ES-I3 (cell line): ENCODE results near the gene ZNF674.
A peak's percentile ranks its signal among the peaks of the same experiment; 100 is the strongest.
"Not testable (repeated sequence)": the region's sequence is repeated elsewhere in the genome, so short reads cannot be mapped to it uniquely, and the experiment has no call there.

Source experiments
- H3K36me3 ChIP-seq: 2 replicates; pipeline ENCODE4 v1.6.1; 2013; ENCODE audit warnings: mild to moderate bottlenecking, low read length, control low read depth, moderate library complexity; ENCODE audit not compliant: insufficient read depth
- H3K4me1 ChIP-seq: 2 replicates; pipeline ENCODE4 v1.6.1; 2013; ENCODE audit warnings: mild to moderate bottlenecking, control low read depth, low read length; ENCODE audit not compliant: insufficient read depth
- H3K9ac ChIP-seq: 2 replicates; pipeline ENCODE4 v1.6.1; 2013; ENCODE audit warnings: low read depth, mild to moderate bottlenecking, low read length, moderate library complexity
- H3K9me3 ChIP-seq: 2 replicates; pipeline ENCODE4 v1.6.1; 2013; ENCODE audit warnings: mild to moderate bottlenecking, low read length, moderate library complexity; ENCODE audit not compliant: control insufficient read depth, insufficient read depth

The ZNF674 gene

DNA sequence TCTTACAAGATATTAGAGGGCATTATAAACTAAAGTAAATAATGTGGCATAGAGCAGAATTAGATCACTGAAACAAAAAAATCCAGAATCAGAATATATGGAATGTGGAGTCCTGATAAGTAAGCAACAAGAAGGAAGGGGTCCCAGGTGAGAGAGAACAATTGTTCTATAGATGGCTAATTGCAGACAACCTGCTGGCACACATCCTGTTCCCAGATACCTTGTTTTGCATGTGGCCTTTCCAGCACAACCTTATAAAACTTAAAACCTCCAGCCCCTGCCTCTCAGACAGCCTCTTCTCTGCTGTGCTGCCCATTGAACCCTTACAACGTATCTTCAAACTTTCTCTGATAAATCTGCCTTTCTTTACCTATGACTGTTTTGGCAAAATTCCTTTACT lies 4.7 kb upstream of the ZNF674 start:
- peaks cover 15% of the 10 kb centered on the region for H3K4me1 ChIP-seq
- H3K36me3 ChIP-seq, result 0 out of 2 replicates have a peak, but pooled peaks cover 3% of the 10 kb centered on the region
- H3K9me3 ChIP-seq, result peaks cover 9% of the 10 kb centered on the region
- H3K9ac ChIP-seq, result no peak overlapping the region

- H3K36me3 ChIP-seq, result 0 out of 2 replicates have a peak, but pooled peaks cover 3% of the 10 kb centered on the region
- H3K9ac ChIP-seq, result no peak overlapping the region
- H3K9me3 ChIP-seq, result peaks cover 9% of the 10 kb centered on the region
- peaks cover 18% of the 10 kb centered on the region for H3K4me1 ChIP-seq
Observed at GRCh38 chrX:46547857-46548256, 2.6 kb upstream of the ZNF674 start.

GRCh38 chrX:46544527-46544926 lies 694 bp downstream of the ZNF674 start:
- not testable (repeated sequence) for H3K36me3 ChIP-seq

DNA sequence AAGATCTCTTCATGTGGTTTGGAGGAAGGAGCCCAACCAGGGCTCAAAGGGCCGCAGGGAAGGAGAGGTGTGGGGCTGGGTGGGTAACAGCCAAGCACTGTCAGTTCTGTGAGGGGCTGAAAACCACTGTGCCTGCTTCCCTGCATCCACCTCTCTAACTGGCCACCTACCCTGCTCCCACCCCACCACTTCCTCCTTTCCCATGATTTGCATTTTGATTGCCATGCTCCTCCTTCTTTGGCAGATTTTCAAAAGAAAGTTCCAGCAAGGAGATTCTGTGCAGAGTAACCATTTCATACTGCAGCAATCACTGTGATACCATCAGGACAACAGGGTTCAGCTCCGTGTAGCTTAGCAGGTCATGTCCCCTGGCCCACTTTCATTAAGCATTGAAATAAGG lies 1.8 kb downstream of the ZNF674 start:
- H3K9ac ChIP-seq, result no peak overlapping the region

More at GRCh38 chrX:46544527-46544926, 694 bp downstream of the ZNF674 start:
- H3K4me1 ChIP-seq, result peaks cover 16% of the 10 kb centered on the region
- H3K9ac ChIP-seq, result peak overlapping the region; percentile 69; the same call in 1 of the 2 replicates
- not testable (repeated sequence) for H3K9me3 ChIP-seq

DNA sequence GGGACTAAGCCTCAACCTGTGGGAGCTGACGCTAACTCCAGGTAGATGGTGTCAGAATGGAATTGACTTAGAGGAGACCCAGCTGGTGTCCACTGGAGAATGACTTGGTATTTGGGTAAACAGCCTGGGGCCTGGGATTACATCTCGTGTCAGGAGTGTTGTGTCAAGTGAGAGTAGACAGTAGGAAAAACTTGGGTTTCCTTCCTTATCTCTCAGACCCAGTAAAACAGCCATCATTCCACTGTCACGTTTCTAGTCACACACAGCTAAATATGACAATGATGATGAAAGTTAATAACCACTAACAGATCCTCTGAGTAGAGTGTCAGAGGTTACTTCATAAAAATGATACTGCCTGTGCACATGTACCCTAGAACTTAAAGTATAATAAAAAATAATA lies 13.8 kb downstream of the ZNF674 start:
- no peaks in the 10 kb centered on the region for H3K36me3 ChIP-seq
- no peaks in the 10 kb centered on the region for H3K9me3 ChIP-seq
- H3K9ac ChIP-seq, result no peak overlapping the region
- H3K4me1 ChIP-seq, result no peaks in the 10 kb centered on the region

More for the DNA sequence above, 1.8 kb downstream of the ZNF674 start:
- Histone ChIP-seq H3K4me1 (peaks cover 16% of the 10 kb centered on the region), H3K36me3 (0 out of 2 replicates have a peak, but pooled peaks cover 3% of the 10 kb centered on the region), H3K9me3 (no peaks in the 10 kb centered on the region)

- H3K36me3 ChIP-seq, H3K4me1 ChIP-seq, H3K9me3 ChIP-seq, H3K9ac ChIP-seq: not testable (repeated sequence)
Observed at GRCh38 chrX:46530404-46530908, 14.8 kb downstream of the ZNF674 start.

DNA sequence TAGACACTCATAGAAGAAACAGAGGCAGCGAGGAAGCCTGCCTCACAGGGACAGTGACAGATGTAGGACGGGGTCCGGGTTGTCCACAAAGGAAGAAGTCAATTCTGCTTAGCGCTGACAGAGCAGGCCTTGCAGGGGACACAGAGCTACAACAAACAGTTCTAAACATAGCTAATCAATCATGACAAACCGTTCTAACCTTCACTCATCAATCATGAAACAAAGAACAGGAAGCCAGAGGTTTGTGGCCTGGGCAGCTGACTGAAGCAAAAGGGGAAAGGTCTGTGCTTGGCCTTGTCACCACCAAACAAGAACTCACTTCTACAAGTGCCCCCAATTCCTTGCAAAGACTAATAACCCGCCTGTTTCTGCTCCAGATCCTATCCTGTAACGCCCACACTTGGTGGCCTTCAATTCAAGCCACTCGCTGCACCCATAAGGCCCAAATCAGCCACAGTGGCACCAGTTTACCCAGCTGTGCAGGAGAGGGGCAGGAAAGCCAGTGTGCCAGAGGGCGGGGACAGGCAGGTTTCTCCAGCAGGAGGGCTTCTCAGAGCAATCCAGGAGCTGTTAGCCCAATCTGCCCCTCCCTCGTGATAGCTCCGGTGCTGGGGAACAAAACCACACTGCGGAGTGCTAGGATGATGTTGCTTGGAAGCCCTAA lies 15.3 kb downstream of the ZNF674 start:
- H3K9me3 ChIP-seq, H3K9ac ChIP-seq, H3K36me3 ChIP-seq, H3K4me1 ChIP-seq: not testable (repeated sequence)

DNA sequence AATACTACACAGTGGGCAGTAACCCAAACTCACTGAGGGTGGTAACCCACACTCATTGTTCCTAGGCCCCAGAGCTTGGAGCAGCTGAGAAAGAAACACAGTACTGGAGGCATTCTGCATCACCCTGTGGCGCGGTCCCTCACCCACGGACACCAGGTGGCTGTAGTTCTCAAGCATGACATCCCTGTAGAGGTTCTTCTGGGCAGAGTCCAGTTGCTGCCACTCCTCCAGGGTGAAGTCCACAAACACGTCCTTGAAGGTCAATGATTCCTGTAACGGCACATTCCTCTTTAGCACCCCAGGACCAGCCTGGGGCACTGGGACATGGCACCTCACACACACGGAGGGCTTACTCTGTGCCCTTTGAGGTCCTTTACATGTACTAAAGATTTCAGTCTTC lies 16.6 kb downstream of the ZNF674 start:
- H3K4me1 ChIP-seq, H3K36me3 ChIP-seq, H3K9me3 ChIP-seq, H3K9ac ChIP-seq: not testable (repeated sequence)

- Histone ChIP-seq H3K4me1 (no peaks in the 10 kb centered on the region), H3K9ac (no peak overlapping the region), H3K9me3 (peaks cover 20% of the 10 kb centered on the region), H3K36me3 (no peaks in the 10 kb centered on the region; the same call in none of the 2 replicates)
Observed at GRCh38 chrX:46506076-46506475, 39.1 kb downstream of the ZNF674 start.

DNA sequence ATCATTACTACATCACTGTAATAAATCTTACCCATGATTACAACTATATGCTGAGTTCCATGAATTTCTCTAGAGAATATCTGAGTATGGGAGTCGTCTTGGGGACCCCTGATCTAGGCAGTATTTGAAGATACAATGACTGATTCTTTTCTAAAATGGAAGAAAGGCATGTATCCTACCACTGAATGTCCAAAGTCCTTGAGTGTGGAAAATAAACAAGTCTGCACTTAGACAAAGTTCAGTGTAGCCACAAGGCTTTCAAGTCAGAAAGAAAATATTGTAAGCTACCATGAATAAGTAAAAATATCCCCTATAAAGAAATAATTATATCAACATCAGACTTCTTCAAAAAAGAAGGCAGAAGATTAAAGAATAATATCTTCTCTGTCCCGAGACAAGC lies 42.4 kb downstream of the ZNF674 start:
- peaks cover 44% of the 10 kb centered on the region for H3K9me3 ChIP-seq
- H3K36me3 ChIP-seq, result no peaks in the 10 kb centered on the region; the same call in none of the 2 replicates
- H3K9ac ChIP-seq, result no peak overlapping the region

DNA sequence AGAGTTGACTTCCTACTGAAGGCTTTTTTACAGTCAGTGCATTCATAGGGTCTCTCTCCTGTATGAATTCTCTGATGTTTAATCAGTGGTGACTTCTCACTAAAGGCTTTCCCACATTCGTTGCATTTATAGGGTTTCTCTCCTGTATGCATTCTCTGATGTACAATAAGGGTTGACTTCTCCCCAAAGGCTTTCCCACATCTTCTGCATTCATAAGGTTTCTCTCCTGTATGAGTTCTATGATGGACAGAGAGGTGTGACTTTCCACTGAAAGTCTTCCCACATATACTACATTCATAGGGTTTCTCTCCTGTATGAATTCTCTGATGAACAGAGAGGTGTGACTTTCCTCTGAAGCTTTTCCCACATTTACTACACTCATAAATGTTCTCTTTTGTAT lies 45.2 kb downstream of the ZNF674 start:
- Histone ChIP-seq H3K36me3 (no peaks in the 10 kb centered on the region; the same call in 1 of the 2 replicates), H3K4me1 (no peaks in the 10 kb centered on the region), H3K9me3 (peaks cover 54% of the 10 kb centered on the region), H3K9ac (no peak overlapping the region)

More for the DNA sequence above, 42.4 kb downstream of the ZNF674 start:
- no peaks in the 10 kb centered on the region for H3K4me1 ChIP-seq

DNA sequence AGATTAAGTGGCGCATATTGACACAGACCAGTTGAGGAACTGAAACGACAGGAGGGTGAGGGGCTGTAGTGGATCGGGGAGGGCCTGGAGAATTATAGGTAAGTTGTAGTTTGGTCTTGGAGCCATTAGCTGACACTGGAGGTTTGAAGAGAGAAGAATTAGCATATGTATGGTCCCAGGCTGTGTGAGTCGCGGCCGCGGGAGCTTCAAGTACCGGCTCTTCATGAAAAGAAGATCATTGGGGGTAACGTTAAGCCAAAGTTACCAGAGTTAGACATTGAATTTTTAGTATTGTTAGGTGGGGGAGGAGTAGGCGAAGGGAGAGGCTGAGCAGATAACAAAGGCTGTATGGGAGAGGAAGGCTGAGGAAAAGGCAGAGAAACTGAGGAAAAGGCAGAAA lies 56.5 kb downstream of the ZNF674 start:
- no peak overlapping the region for H3K9ac ChIP-seq
- H3K9me3 ChIP-seq, result peaks cover 8% of the 10 kb centered on the region
- H3K4me1 ChIP-seq, result no peaks in the 10 kb centered on the region
- no peaks in the 10 kb centered on the region for H3K36me3 ChIP-seq

DNA sequence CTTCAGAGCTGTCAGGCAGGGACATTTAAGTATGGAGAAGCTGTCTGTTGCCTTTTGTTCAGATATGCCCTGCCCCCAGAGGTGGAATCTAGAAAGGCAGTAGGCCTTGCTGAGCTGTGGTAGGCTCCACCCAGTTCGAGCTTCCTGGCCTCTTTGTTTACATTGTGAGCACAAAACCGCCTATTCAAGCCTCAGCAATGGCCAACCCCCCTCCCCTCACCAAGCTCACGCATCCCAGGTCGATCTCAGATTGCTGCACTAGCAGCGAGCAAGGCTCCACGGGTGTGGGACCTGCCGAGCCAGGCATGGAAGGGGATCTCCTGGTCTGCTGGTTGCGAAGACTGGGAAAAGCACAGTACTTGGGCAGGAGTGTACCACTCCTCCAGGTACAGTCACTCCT lies 59.3 kb downstream of the ZNF674 start:
- peaks cover 8% of the 10 kb centered on the region for H3K9me3 ChIP-seq
- no peaks in the 10 kb centered on the region for H3K36me3 ChIP-seq
- no peak overlapping the region for H3K9ac ChIP-seq
- H3K4me1 ChIP-seq, result no peaks in the 10 kb centered on the region

- not testable (repeated sequence) for H3K9me3 ChIP-seq, H3K36me3 ChIP-seq, H3K9ac ChIP-seq, H3K4me1 ChIP-seq
Observed at GRCh38 chrX:46478634-46479033, 66.6 kb downstream of the ZNF674 start.

GRCh38 chrX:46477435-46477834 lies 67.8 kb downstream of the ZNF674 start:
- Histone ChIP-seq H3K36me3 (no peaks in the 10 kb centered on the region), H3K9me3 (peaks cover 4% of the 10 kb centered on the region), H3K9ac (no peak overlapping the region), H3K4me1 (no peaks in the 10 kb centered on the region)
